Tibial nerve (tissue), 4 donors: ENCODE data around the gene TMTC3.
"Not testable (repeated sequence)": the region's sequence is repeated elsewhere in the genome, so short reads cannot be mapped to it uniquely, and the experiment has no call there.

Experiments used
- EP300 ChIP-seq, 2 donors: sonication (generic); formaldehyde crosslinking; IDR thresholded peaks; one replicate each; pipeline ENCODE4 v1.6.1; 2017; ENCODE audit warnings: antibody characterized with exemption in 2 of 2, mild to moderate bottlenecking in 1 of 2
- POLR2A ChIP-seq, 2 donors: fragments of 450-650 bp; IDR thresholded peaks; one replicate each; pipeline ENCODE4 v1.6.1; 2017; ENCODE audit warnings: antibody characterized with exemption in 2 of 2, mild to moderate bottlenecking in 2 of 2, moderate library complexity in 2 of 2
- TF ChIP-seq, protein P1 (sequence below), 5 experiments: fragments of 200-600 bp in 3 of 5; fragments of 450-650 bp in 2 of 5; sonication (generic) in 3 of 5; IDR thresholded peaks; one replicate each; pipeline ENCODE4 v1.5.1; 2016 to 2019; ENCODE audit warnings: antibody characterized with exemption in 5 of 5, mild to moderate bottlenecking in 3 of 5, moderate library complexity in 2 of 5

GRCh38 chr12:88139711-88140110 is 2.4 kb upstream of the TMTC3 start:
- TF ChIP-seq POLR2A, EP300 (IDR thresholded peaks at IDR 0.05): not testable (repeated sequence)
- TF ChIP-seq, protein P1, sequence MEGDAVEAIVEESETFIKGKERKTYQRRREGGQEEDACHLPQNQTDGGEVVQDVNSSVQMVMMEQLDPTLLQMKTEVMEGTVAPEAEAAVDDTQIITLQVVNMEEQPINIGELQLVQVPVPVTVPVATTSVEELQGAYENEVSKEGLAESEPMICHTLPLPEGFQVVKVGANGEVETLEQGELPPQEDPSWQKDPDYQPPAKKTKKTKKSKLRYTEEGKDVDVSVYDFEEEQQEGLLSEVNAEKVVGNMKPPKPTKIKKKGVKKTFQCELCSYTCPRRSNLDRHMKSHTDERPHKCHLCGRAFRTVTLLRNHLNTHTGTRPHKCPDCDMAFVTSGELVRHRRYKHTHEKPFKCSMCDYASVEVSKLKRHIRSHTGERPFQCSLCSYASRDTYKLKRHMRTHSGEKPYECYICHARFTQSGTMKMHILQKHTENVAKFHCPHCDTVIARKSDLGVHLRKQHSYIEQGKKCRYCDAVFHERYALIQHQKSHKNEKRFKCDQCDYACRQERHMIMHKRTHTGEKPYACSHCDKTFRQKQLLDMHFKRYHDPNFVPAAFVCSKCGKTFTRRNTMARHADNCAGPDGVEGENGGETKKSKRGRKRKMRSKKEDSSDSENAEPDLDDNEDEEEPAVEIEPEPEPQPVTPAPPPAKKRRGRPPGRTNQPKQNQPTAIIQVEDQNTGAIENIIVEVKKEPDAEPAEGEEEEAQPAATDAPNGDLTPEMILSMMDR (IDR thresholded peaks at IDR 0.05), result not testable (repeated sequence)
